ENCODE data around the gene PAOX.

The PAOX gene

GRCh38 chr10:133439517-133440461 is 60.7 kb downstream of the PAOX start:
- no peak for DNase-seq (ENCODE audit: low read depth)

- no peak for DNase-seq (ENCODE audit: low read depth)
These were observed 61.7 kb downstream of the PAOX start for GRCh38 chr10:133440633-133441285.
